CD4-positive, alpha-beta T cell treated with Interleukin-4 for 1 hour (primary cell): Measurements from ENCODE around the gene PLD1.
"Not testable (repeated sequence)": the region's sequence is repeated elsewhere in the genome, so short reads cannot be mapped to it uniquely, and the experiment has no call there.

ENCODE experiments used
- DNase-seq, 2 donors: peaks; one replicate each; pipeline ENCODE4 v3.0.0-alpha.2; 2020 to 2022

PLD1 gene

DNA sequence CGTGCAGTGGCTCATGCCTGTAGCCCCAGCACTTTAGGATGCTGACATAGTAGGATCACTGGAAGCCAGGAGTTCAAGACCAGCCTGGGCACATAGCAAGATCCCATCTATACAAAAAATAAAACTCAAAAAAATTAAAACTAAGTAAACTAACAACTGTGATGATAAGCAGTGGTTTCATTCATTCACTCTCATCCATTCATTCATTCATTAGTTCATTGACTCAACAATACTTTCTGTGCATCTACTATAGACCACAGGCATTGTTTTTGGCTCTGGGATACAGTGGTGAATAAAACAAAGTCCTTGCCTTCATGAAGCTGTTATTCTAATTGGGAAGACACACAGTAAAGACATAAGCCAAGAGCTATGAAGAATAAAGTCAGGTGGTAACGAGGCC lies 25.3 kb upstream of the PLD1 start:
- no peak for DNase-seq

DNA sequence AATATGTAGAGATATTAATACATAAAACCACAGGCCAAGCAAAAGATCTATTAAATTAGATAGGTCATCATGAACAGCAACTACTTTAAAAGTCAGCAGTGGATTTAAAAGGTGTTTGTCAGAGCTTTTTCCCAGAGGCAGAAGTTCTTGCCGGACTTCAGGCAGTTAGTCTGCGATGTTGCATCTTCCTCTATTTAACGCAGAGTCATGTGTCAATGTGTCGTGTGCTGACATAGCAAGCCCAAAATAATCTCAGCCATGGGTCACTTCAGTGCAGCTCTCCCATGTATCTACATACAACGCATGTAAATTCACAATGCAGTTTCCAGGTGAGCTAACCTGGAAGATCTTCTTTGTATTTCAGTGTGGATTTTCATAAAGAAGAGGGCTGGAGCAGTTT lies 24.8 kb upstream of the PLD1 start:
- DNase-seq, result peak in 1 of 2 donors; percentile 19

DNA sequence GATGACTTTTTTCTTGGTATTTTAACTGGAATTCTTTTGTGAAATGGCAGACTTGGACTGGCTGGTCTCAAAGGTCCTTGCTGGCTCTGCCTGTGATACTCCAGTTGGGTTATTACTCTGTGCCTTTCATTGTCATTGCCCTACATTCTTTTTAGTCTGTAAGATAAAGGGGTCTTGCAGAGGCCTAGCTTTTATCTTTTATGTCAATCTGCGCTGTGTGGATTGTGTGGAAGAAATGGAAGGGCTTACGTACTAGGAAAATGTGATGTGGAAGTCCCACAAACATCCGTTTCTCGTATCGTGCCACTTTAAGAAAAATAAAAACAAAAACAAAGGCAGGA lies 24.1 kb upstream of the PLD1 start:
- DNase-seq, result no peak

DNA sequence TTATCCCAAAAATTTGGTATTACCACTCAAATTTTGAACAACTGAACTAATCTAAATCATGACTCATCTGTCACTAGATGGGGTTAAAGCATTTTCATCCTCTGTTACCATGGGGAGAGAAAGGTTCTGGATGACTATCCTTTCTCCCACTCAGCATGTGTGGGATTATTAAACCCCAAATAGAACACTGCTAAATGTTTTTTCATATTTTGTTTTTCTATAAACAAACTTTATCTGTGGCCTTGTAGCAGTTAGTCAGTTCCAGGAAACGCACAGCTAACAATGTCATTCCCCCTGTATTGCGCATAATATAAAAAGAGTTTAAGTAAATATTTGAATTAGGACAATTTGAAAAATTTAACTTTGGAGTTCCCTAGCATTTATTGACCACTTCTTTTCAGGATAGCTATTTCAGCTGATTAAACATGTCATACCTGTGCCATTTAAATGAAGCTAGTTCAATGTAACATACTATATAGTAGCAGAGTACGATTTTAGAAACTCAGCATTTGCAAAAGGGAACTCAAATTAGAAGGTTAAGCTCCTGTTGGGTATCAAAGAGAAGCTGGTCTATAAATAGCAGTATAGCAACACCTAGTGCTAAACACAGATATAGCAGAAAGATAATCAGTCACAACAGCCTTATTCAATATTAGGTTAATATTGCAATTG lies 23.6 kb upstream of the PLD1 start:
- no peak for DNase-seq

GRCh38 chr3:171832989-171833388 lies 22.7 kb upstream of the PLD1 start:
- DNase-seq, result no peak

GRCh38 chr3:171831936-171832335 lies 21.7 kb upstream of the PLD1 start:
- DNase-seq, result no peak

DNA sequence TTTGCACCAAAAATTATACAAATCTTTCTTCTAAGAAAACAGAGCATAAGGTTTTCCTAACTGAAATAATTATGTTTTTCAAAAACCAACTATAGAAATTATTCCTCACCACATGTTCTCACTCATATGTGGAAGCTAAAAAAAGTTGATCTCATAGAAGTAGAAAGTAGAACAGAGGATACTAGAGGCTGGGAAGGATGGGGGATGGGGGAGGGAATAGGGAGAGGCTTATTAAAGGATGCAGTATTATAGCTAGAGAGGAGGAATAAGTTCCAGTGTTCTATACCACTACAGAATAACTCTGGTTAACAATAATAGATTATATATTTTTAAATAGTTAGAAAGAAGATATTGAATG lies 20.2 kb upstream of the PLD1 start:
- no peak for DNase-seq

DNA sequence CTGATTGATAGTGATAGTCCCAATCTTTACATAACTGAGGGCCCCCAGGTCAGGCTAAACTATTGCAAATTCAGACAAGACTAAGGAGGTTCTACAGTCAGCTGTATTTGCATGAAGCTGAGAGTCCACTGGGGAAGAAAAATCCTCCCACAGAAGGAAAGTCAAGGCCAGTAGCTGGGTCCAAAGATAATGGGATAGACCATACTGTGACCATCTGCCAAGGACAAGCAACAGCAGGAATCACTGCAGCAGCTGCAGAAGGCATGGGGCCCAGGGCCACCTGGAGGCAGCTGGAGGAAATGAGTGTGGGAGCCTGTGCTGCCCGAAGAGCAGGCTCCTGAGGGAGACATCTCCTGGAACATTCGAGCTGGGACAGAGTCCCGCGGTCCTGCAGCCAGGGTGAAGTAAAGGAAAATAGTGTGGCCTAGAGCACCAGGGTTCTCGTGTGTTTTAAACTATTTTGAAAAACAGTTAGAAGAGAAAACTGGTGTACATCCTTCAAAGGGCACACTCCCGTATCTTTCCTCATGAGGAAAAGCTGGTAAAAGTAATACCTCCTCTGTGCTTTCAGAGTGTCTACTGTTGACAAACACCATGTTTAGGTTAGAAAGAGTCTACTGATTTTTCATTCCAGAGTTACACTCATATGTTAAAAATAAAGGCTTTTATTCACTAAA lies 19.7 kb upstream of the PLD1 start:
- DNase-seq, result peak in 1 of 2 donors; percentile 27

- DNase-seq, result no peak
Measured at GRCh38 chr3:171828902-171829770, 18.9 kb upstream of the PLD1 start.

DNA sequence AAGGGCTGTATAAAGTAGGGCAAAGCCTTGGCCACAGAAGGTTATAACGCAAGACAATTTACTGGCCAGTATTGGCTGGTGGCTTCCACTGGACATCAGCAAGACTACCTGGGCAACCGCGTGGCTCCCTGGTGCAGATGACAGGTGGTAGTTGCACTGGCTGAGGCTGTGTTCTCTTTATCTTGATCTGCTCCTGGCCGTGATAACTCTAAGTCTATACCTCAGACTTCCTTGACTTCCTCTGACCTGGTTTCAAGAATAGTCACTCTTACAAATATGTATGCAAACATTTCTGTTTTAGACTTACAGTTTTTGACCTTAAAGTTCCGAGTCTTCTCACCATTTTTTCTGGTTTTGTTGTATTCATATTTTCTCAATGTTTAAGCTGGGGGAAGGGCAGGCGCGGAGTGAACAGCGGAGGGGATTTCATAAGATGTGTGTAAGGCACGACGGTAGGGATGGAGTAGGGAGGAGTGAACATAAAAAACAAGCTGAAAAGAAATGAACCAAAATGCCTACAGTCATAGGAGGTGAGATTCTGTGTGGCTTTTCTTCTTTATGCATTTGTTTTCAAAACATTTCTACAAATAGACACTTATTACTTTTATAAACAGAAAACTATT lies 17.7 kb upstream of the PLD1 start:
- no peak for DNase-seq

GRCh38 chr3:171827385-171827784 lies 17.1 kb upstream of the PLD1 start:
- DNase-seq, result no peak

- DNase-seq, result no peak
Measured at GRCh38 chr3:171825222-171825828, 15.0 kb upstream of the PLD1 start.

- DNase-seq, result no peak
Measured at GRCh38 chr3:171824824-171825221, 14.5 kb upstream of the PLD1 start.

DNA sequence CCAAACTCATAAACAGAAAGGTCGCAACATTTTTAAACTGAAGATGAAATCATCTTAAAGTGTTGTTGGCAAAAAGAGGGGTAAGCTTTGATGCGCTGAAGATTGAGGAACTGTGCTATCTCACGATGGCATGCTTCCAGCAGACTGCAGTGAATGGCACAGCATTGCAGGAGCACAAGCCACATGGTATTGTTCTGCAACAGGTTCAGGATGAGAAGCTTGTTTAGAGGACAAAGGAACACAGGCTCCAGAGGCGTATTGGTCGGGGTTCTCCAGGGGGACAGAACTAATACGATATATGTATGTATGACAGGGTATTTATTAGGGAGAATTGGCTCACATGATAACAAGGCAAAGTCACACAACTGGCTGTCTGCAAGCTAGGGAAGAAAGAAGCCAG lies 13.8 kb upstream of the PLD1 start:
- DNase-seq, result peak in 1 of 2 donors; percentile 19

- no peak for DNase-seq
Measured at GRCh38 chr3:171822431-171823106, 12.3 kb upstream of the PLD1 start.

GRCh38 chr3:171821778-171822358 lies 11.6 kb upstream of the PLD1 start:
- no peak for DNase-seq

DNA sequence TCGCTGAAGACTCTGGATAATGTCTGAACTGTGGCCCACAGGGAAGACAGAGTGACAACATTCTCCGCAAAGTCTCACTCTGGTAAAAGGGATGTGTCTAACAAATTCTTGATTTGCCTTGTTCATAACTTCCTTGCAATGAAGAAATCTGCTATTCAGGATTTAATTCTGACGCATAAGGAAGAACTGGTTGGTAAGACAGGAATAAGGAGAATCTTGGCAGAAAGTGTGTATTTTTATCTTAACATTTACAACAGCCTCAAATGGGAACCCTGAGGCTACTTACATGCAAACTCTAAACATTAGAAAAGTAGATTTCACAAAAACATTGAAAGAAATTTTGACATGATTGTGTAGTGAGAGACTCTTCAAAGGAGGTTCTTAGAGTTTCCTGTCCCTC lies 10.8 kb upstream of the PLD1 start:
- no peak for DNase-seq

GRCh38 chr3:171817074-171817800 lies 7.0 kb upstream of the PLD1 start:
- DNase-seq, result no peak

- no peak for DNase-seq
Measured at GRCh38 chr3:171815973-171816595, 5.8 kb upstream of the PLD1 start.

- not testable (repeated sequence) for DNase-seq
Measured at GRCh38 chr3:171814662-171815061, 4.4 kb upstream of the PLD1 start.

- DNase-seq, result peak; percentile 21 to 57
Measured at GRCh38 chr3:171813897-171814460, 3.7 kb upstream of the PLD1 start.
